PC-3 (cell line): ENCODE results near the gene CCBE1. TPM values are rescaled to one million over a fixed set of nuclear protein-coding genes. Genes with fewer than 3 reads are reported as not detected.

Source experiments
- ATAC-seq: fragments of 200-7000 bp; cut with Tn5 transposase; 2 replicates; pipeline ENCODE4 v1.9.1; 2020; ENCODE audit warnings: mild to moderate bottlenecking, moderate library complexity
- BruUV-seq: library from RNA; stranded (reverse); fragments of 400-500 nt; replicated peaks from 2 replicates; lab custom pipeline; 2021; lab: Mats Ljungman, UMichigan
- CTCF ChIA-PET: fragments of 300-600 bp; sonication (Branson Sonifier 250); formaldehyde crosslinking; loops from one replicate; lab custom pipeline; 2022; ENCODE audit warnings: antibody characterized with exemption; lab: Charles Lee
- POLR2A ChIA-PET: fragments of 300-600 bp; sonication (Branson Sonifier 250); formaldehyde crosslinking; loops from one replicate; lab custom pipeline; 2022; ENCODE audit warnings: antibody characterized with exemption; ENCODE audit not compliant: unreplicated experiment; lab: Charles Lee
- DNase-seq: peaks from one replicate; pipeline ENCODE4 v3.0.0-alpha.2; 2015
- H2AFZ ChIP-seq: fragments of 300-600 bp; sonication (generic); 2 replicates; pipeline ENCODE4 v1.6.0; 2016; ENCODE audit warnings: antibody characterized with exemption, low read length
- H3F3A ChIP-seq: fragments of 300-600 bp; sonication (generic); one replicate; pipeline ENCODE4 v1.6.0; 2017; ENCODE audit warnings: antibody characterized with exemption, low read length, control low read depth, mild to moderate bottlenecking; ENCODE audit not compliant: unreplicated experiment
- H3K27ac ChIP-seq: fragments of 300-600 bp; sonication (generic); 2 replicates; pipeline ENCODE4 v1.5.1; 2016; ENCODE audit warnings: mild to moderate bottlenecking, low read length
- H3K27me3 ChIP-seq: fragments of 300-600 bp; sonication (generic); 2 replicates; pipeline ENCODE4 v1.6.1; 2016; ENCODE audit warnings: low read length, mixed read lengths
- H3K36me3 ChIP-seq: fragments of 300-600 bp; sonication (generic); 2 replicates; pipeline ENCODE4 v1.6.1; 2016; ENCODE audit warnings: low read depth, mixed run types, low read length, mixed read lengths
- H3K4me1 ChIP-seq: fragments of 300-600 bp; sonication (generic); 2 replicates; pipeline ENCODE4 v1.5.1; 2016; ENCODE audit warnings: low read length; ENCODE audit not compliant: insufficient read depth
- H3K4me2 ChIP-seq: fragments of 300-600 bp; sonication (generic); 2 replicates; pipeline ENCODE4 v1.6.0; 2016; ENCODE audit warnings: low read length
- H3K4me3 ChIP-seq: fragments of 300-600 bp; sonication (generic); 2 replicates; pipeline ENCODE4 v1.5.1; 2016; ENCODE audit warnings: mild to moderate bottlenecking, low read length, mixed read lengths
- H3K79me2 ChIP-seq: fragments of 300-600 bp; sonication (generic); 2 replicates; pipeline ENCODE4 v1.6.1; 2017; ENCODE audit warnings: low read length, mixed read lengths
- H3K9ac ChIP-seq: fragments of 300-600 bp; sonication (generic); 2 replicates; pipeline ENCODE4 v1.6.0; 2016; ENCODE audit warnings: mild to moderate bottlenecking, low read length
- H3K9me2 ChIP-seq: fragments of 300-600 bp; sonication (generic); replicated peaks from 2 replicates; pipeline ENCODE4 v1.6.1; 2016; ENCODE audit warnings: mixed run types, low read length, mixed read lengths
- H3K9me3 ChIP-seq: fragments of 300-600 bp; sonication (generic); 2 replicates; pipeline ENCODE4 v1.6.1; 2016; ENCODE audit warnings: low read length, mixed read lengths
- H4K20me1 ChIP-seq: fragments of 300-600 bp; sonication (generic); 2 replicates; pipeline ENCODE4 v1.6.1; 2016; ENCODE audit warnings: low read length, mixed read lengths
- CTCF ChIP-seq: fragments of 300-600 bp; sonication (generic); conservative IDR thresholded peaks from 2 replicates; pipeline ENCODE4 v1.5.1; 2017; ENCODE audit warnings: antibody characterized with exemption, low read depth, mild to moderate bottlenecking, low read length
- EZH2 ChIP-seq: fragments of 300-600 bp; sonication (generic); IDR thresholded peaks from one replicate; pipeline ENCODE4 v1.6.1; 2017; ENCODE audit warnings: antibody characterized with exemption, mild to moderate bottlenecking, low read length; ENCODE audit not compliant: unreplicated experiment
- EZH2phosphoT487 ChIP-seq: fragments of 300-600 bp; sonication (generic); IDR thresholded peaks from 2 replicates; pipeline ENCODE4 v1.6.1; 2018; ENCODE audit warnings: mild to moderate bottlenecking, antibody characterized with exemption, low read length, borderline replicate concordance
- intact Hi-C: fragments of 100-400 bp; cut with micrococcal nuclease; formaldehyde crosslinking; loops from 2 replicates; pipeline ENCODE4 v1.9.0; 2023
- total RNA-seq: library from RNA; depleted of rRNA; stranded (reverse); fragments of >200 nt; gene quantifications from 2 replicates; pipeline ENCODE4 v1.2.3, GENCODE V29; 2014

The CCBE1 gene
- total RNA-seq, 1 experiment from 2014 or later, result 13.9 TPM

- no peaks in the 10 kb centered on the region for H4K20me1 ChIP-seq
- no peaks in the 10 kb centered on the region for H3K27me3 ChIP-seq
- ATAC-seq (no peak), DNase-seq (no peak)
- no peak overlapping the region for H3K4me2 ChIP-seq
- BruUV-seq, result no TSS peak
- no peak overlapping the region for H3K9ac ChIP-seq
- peaks cover 28% of the 10 kb centered on the region for H3K79me2 ChIP-seq
- H3K9me3 ChIP-seq, result no peaks in the 10 kb centered on the region
- H3K27ac ChIP-seq, result no peak overlapping the region
- peaks cover 11% of the 10 kb centered on the region for H3K4me1 ChIP-seq
- no peak overlapping the region for H3K4me3 ChIP-seq
- CTCF ChIA-PET, result no interaction called here
- H2AFZ ChIP-seq, result no peak overlapping the region
- POLR2A ChIA-PET, result no interaction called here
- H3K36me3 ChIP-seq, result no peaks in the 10 kb centered on the region
- H3K9me2 ChIP-seq, result no peaks in the 10 kb centered on the region
- intact Hi-C loops, result no loop called here
- TF ChIP-seq CTCF (no peak), EZH2phosphoT487 (no peak), EZH2 (no peak)
- H3F3A ChIP-seq, result no peaks in the 10 kb centered on the region
Measured at GRCh38 chr18:59616501-59616900, 80.7 kb downstream of the CCBE1 start.

- Histone ChIP-seq H3K9me2 (no peaks in the 10 kb centered on the region), H3K79me2 (peaks cover 43% of the 10 kb centered on the region), H3K4me1 (peaks cover 11% of the 10 kb centered on the region), H3K36me3 (no peaks in the 10 kb centered on the region), H2AFZ (no peak overlapping the region), H3K4me3 (no peak overlapping the region), H3K27ac (no peak overlapping the region), H4K20me1 (no peaks in the 10 kb centered on the region), H3K9ac (no peak overlapping the region), H3K4me2 (no peak overlapping the region), H3K9me3 (no peaks in the 10 kb centered on the region), H3F3A (no peaks in the 10 kb centered on the region), H3K27me3 (no peaks in the 10 kb centered on the region)
- POLR2A ChIA-PET, result no interaction called here
- BruUV-seq, result no TSS peak
- TF ChIP-seq EZH2phosphoT487, result no peak
- no peak for TF ChIP-seq CTCF
- TF ChIP-seq EZH2, result no peak
- intact Hi-C loops, result no loop called here
- no peak for ATAC-seq
- no peak for DNase-seq
- CTCF ChIA-PET, result no interaction called here
Measured at GRCh38 chr18:59613903-59614302, 83.3 kb downstream of the CCBE1 start.

DNA sequence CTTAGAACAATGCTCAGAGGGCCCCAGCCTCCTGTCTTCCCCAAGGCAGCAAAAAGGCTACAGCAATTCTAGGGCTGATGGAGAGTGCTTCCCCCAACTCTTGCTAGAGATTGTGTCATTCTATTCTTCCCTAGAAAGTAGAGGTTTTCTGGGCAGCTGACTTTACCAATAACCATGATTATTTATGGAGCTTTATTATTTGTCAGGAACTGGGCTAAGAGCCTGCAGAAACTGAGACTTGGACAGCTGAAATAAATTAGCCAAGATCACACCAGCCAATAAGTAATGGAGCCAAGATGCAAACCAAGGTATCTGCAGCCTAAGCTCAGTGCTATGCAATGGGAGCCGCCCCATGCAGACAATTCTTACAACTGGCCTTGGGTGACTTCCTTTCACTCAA, 84.8 kb downstream of the CCBE1 start:
- Histone ChIP-seq H3K36me3 (no peaks in the 10 kb centered on the region), H3K27me3 (no peaks in the 10 kb centered on the region), H3K9ac (no peak overlapping the region), H3K4me1 (peaks cover 4% of the 10 kb centered on the region), H3K9me2 (no peaks in the 10 kb centered on the region), H3K4me3 (no peak overlapping the region), H2AFZ (no peak overlapping the region), H3K9me3 (no peaks in the 10 kb centered on the region), H3F3A (no peaks in the 10 kb centered on the region), H3K27ac (no peak overlapping the region), H3K79me2 (peaks cover 37% of the 10 kb centered on the region), H3K4me2 (no peak overlapping the region), H4K20me1 (no peaks in the 10 kb centered on the region)
- ATAC-seq (no peak), DNase-seq (no peak)
- ChIA-PET CTCF (no interaction called here), POLR2A (no interaction called here)
- no peak for TF ChIP-seq EZH2phosphoT487
- no peak for TF ChIP-seq CTCF
- no peak for TF ChIP-seq EZH2
- BruUV-seq, result no TSS peak
- intact Hi-C loops, result no loop called here
